Measurements from ENCODE around the gene ATAD3B.

DNA sequence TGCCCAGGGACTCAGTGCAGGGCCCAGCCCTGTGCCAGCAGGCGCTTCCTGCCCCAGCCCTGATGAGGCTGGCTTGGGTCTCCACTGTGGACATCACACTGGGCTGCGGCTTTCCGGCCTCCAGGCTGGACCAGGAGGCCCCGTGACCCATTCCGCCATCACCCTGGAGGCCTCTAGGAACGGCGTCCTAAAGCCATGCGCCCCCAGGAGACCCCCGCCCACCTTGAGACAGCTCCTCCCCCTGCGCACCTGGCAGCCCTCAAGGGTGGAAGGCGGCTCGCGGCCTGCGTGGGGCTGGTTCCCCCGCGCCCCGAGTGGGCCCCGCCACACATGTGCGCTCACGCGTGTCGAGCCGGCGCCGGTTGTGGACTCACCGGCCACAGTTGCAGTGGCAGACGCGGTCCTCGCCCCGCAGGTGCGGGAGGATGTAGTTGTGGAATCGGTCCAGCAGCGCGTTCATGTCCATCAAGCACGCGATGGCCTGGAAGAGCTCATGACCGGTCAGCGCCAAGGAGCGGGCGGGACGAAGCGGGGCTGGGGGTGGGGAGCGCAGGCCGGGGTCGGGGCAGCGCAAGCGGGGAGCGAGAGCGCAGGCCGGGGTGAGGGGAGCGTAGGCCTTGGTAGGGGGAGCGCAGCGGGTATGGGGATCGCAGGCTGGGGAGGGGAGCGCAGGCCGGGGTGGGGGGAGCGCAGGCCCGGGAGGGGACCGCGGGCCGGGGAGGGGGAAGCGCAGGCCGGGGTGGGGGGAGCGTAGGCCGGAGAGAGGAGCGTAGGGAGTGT lies 67.9 kb downstream of the ATAD3B start:
- TF ChIP-seq CTCF (IDR thresholded peaks at IDR 0.05; ENCODE audit: poor library complexity, severe bottlenecking) (no peak), EP300 (conservative IDR thresholded peaks at IDR 0.05; ENCODE audit: poor library complexity, severe bottlenecking) (no peak), POLR2AphosphoS5 (IDR thresholded peaks at IDR 0.05) (no peak), EZH2 (IDR thresholded peaks at IDR 0.05; ENCODE audit: borderline replicate concordance, insufficient read depth, low read length, poor library complexity, severe bottlenecking) (no peak), TAF1 (IDR thresholded peaks at IDR 0.05; ENCODE audit: low read depth) (no peak), MXI1 (conservative IDR thresholded peaks at IDR 0.05; ENCODE audit: poor library complexity, severe bottlenecking) (peak; percentile 62), RAD21 (conservative IDR thresholded peaks at IDR 0.05) (no peak), SMC3 (conservative IDR thresholded peaks at IDR 0.05; ENCODE audit: poor library complexity) (no peak)
- TF ChIP-seq, protein P1, sequence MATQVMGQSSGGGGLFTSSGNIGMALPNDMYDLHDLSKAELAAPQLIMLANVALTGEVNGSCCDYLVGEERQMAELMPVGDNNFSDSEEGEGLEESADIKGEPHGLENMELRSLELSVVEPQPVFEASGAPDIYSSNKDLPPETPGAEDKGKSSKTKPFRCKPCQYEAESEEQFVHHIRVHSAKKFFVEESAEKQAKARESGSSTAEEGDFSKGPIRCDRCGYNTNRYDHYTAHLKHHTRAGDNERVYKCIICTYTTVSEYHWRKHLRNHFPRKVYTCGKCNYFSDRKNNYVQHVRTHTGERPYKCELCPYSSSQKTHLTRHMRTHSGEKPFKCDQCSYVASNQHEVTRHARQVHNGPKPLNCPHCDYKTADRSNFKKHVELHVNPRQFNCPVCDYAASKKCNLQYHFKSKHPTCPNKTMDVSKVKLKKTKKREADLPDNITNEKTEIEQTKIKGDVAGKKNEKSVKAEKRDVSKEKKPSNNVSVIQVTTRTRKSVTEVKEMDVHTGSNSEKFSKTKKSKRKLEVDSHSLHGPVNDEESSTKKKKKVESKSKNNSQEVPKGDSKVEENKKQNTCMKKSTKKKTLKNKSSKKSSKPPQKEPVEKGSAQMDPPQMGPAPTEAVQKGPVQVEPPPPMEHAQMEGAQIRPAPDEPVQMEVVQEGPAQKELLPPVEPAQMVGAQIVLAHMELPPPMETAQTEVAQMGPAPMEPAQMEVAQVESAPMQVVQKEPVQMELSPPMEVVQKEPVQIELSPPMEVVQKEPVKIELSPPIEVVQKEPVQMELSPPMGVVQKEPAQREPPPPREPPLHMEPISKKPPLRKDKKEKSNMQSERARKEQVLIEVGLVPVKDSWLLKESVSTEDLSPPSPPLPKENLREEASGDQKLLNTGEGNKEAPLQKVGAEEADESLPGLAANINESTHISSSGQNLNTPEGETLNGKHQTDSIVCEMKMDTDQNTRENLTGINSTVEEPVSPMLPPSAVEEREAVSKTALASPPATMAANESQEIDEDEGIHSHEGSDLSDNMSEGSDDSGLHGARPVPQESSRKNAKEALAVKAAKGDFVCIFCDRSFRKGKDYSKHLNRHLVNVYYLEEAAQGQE (IDR thresholded peaks at IDR 0.05; ENCODE audit: borderline replicate concordance): no peak
